Activated gamma-delta T cell treated with Interleukin-2 at 50 U/mL for 16 hours (primary cell): ENCODE results near the gene SENP1.

Experiments used
- DNase-seq: peaks from one replicate; pipeline ENCODE4 v3.0.0-alpha.2; 2020

SENP1 gene

GRCh38 chr12:48033451-48033850 is 72.4 kb downstream of the SENP1 start:
- no peak for DNase-seq

GRCh38 chr12:48032597-48032996 is 73.3 kb downstream of the SENP1 start:
- DNase-seq, result no peak

DNA sequence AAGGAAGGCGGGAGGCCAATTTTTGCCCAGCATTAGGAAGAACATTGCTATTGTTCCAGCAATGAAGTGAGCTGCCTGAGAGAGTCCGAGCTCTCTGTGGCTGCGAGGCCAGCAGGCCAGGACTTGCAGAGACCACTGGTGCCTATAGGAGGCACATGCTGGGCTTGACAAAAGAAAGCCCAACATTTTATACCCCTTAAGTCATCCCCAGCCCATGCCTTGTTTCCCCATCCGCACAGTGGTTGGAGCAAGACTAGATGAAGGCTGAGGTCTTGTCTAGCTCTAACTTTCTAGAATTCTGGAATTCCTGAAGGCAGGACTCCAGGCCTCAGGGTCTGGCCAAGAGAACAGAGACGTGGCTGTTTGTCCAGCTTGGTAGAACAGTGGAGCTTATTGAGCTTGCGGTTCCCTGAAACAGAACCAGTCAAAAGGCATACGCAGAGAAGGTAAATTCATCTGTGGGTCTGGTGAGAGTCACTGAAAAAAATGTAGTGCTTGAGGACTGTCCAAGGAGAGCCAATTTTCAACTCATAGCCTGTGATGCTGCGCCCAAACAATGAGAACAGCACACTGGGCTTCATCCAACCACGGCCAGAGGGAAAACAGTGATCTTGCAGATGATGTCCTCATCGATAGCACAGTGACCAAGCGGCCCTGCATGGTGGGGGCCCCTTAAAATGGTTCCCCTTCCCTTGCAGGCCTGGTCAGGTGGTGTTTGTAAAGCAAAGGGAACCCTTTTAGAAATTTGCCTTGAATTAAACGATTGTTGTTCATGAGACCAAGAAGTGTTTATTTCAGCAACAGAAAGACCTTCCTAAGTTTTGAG is 74.5 kb downstream of the SENP1 start:
- DNase-seq, result no peak

DNA sequence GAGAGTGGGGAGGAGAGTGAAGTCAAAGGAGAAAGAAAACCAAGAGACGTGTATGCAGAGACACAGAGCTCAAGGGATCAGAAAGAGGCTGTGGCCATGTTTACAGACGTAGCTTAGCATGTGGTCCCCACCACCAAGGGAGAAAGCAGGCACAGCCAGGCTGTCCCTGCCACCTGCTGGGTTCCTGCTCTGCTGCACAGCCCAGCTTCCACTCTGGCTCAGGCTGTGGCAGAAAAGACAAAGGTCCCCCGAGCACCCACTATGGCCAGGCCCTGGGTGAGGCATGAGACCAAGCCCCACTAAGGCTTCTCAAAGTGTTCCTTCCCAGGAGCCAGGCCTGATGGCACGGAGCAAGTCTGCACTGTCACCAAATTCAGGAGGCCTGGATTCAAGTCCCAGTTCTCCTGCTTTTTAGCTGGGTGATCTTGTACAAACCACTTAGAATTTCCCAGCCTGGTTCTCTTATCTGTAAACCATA is 75.7 kb downstream of the SENP1 start:
- no peak for DNase-seq

DNA sequence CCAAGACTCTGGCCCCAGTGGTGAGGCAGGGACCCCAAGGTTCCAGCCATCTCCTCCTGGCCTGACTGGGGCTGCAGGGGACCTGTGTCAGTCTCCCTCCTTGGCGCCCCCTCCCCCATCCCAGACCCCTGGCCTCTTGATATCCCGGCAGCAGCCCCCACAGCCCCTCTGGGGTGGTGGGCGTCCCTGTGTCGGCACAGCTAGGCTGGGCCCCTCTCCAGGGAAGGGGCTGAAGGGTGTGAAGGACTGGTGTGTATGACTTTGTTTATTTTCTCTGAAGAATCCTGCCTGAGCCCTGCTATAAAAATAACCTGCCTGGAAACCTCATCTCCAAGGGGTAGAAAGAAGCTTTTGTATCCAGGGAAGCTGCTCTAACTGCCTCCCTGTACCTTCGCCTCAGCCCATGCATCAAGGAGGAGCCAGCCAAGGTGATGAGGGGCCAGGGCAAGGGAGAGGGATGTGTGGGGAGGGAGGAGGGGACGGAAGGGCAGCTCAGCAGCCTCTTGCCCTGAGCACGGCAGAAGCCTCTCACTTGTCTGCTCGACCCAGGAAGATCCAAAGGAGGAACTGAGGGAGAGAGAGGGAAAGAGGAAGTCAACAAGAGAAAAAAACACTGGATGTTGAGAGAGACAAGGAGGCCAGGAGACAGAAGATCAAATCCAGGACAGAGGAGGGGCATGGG is 76.2 kb downstream of the SENP1 start:
- no peak for DNase-seq

GRCh38 chr12:48028541-48029431 is 77.1 kb downstream of the SENP1 start:
- DNase-seq, result no peak

DNA sequence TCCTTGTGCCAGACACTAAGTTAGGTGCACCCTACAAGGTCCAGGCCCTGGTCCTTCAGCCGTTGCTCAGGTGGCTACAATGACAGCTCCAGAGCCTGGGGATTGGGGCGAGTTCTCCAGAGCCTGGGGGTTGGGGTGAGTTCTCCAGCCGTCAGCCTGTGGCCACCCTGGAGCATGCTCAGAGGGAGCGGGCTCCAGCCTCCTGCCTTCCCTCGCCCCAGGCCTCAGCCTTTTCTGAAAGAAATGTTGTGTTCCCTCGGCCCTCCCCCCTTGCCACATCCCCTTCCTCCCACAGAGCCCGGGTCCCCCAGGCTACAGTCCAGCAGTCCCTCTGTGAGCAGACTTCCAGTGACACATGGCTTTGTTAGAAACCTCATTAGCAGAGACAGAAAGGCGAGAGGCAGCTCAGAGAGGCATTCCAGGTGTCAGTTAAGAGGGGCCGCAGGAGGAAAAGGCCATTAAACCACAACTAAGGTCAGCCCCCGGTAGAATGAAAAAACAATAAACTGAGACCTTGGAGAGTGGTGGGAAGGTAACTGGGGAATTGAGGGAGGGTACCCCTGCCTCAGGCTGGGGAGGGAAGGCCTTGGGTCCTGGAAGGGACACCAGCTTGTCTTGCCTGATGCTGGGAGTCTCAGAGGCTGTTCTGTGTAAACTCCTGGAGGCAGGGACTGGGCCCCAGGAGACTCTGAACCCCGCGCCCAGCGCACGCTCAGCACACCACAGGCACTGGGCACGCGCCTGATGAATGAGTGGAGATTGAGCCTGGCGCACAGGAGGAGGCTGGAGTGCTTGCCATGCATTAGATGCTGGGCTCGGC is 78.5 kb downstream of the SENP1 start:
- no peak for DNase-seq

DNA sequence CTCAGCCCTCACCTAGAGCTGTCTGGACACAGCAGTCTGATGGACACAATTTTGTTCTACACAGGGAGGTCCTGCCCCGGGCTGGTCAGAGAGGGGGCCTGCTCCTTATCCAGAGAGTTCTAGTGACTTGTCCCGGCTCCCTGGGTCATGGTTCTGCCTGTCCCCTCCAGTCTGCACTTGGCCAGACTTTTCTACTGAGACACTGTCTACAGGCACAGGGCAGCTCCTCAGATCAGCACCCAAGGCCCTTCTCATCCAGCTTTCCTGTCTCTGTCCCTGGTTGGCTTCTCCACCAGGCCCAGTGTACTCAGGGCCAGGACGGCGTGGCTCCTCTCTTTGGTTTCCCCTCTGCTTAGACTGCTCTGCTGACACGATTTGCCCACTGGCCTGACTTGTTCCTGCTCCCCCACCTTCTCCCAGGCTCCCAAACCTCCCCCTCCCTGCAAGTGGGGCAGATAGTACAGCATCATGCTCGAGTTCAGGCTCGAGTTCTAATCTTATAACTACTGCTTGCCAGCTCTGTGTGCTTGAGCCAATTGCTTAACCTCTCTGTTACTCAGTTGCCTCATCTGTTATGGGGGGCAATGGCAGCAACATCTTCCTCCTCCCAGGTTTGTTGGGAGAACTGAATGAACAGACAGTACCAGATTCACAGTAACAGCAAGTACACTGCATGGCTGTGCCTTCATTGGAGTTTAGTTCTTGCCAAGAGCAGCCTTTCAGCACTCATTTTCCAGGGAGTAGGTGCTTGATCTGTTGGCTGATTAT is 79.6 kb downstream of the SENP1 start:
- no peak for DNase-seq

GRCh38 chr12:48025281-48025680 is 80.6 kb downstream of the SENP1 start:
- no peak for DNase-seq

GRCh38 chr12:48024735-48025134 is 81.1 kb downstream of the SENP1 start:
- no peak for DNase-seq

DNA sequence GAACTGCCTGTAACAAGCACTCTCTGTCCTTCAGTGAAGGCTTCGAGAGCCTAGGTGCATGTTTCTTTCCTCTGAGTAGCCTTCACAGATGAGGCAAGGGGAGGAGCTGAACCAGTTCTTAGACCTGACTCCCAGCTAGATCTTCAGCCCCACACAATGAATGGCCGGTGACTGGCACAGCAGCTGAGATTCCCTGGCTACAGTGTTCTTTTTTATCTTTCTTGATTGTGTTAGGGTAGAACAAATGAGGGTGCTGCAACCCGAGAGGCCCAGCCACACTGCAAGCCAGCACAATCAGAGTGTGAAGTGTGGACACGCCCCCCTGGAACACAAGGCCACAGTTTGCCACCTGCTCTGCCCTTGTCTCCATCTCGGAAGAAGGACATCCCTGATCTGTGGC is 82.5 kb downstream of the SENP1 start:
- DNase-seq, result no peak

DNA sequence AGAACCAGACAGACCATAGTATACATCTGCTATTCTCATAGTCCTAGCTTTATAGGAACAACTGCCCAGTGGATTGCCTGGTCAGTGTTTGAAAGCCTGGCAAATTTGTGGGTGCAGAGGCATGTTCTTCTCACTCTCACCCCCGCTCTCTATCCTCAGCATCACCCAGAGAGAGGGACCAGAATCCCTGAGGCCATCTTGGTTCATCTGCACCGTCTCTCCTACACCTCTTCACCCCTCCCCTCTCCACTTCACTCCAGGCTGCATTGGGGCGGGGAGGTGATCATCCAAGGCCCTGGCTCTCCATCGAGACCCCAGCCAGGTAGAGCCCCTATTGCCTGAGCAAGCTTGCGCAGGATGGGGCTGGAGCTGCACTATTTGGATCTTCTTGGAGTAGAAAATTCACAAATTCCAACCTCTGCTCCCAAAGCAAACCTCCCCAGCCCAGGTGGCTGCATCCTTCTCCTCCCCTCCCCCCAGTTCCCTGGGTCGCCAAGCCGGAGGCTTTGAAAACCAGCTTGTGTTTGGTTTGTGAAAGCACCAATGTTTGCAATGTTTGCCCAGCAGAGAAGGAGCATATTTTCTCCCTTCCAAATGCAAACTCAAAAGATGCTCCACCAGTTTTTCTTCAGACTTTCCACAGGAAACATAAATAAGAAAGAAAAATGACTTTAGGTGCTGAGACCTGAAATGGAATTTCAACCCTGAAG is 83.0 kb downstream of the SENP1 start:
- no peak for DNase-seq

DNA sequence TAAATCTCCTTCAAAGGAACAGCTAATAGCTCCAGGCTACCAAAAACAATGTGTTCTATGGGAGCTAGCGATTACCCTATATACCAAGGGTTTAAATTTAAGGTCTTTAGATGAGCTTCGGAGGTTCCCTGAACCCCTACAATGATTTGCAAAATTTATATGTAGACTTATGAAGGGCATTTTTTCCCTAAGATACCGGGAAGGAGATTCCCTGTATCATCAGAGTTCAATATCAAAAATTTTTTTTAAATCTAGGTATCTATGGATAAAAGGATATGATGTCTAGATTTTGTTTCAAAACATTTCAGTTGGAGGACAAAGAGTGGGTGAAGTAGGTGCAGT is 83.7 kb downstream of the SENP1 start:
- no peak for DNase-seq

DNA sequence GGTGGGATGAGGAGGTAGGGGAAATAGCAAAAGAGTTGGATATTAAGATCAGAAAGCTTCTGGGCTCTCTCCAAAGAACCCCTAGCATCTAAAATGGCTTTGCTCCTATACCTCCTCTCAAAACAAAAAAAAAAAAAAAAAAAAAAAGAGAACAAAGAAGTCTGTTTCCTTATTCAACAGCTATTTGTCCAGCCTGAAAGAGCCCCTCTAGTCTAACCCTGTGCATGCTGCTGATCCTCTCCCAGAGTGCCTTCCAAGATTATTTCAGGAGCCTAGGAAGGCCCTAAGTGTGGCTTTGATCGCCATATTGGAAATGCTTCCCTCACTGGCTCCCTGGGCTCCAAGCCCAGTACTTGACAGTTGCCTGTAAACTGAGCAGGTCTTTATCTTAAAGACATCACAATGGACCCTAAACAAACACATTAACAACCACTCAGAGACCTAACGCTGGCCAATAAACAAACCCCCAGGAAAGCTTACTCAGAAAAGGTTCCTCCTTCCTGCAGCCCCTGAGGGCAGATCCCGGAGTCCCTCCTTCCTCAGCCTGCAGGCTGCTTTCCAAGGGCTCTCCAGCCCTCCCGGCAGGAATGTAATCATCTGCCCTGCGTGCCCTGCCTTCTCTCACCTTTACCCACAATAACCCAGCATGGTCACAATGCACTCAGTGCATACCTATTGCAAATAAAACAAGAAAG is 84.2 kb downstream of the SENP1 start:
- DNase-seq, result no peak

GRCh38 chr12:48019639-48020265 is 86.1 kb downstream of the SENP1 start:
- no peak for DNase-seq

- DNase-seq, result no peak
Observed at GRCh38 chr12:48018618-48018995, 87.3 kb downstream of the SENP1 start.

GRCh38 chr12:48017921-48018617 is 87.8 kb downstream of the SENP1 start:
- DNase-seq, result no peak

DNA sequence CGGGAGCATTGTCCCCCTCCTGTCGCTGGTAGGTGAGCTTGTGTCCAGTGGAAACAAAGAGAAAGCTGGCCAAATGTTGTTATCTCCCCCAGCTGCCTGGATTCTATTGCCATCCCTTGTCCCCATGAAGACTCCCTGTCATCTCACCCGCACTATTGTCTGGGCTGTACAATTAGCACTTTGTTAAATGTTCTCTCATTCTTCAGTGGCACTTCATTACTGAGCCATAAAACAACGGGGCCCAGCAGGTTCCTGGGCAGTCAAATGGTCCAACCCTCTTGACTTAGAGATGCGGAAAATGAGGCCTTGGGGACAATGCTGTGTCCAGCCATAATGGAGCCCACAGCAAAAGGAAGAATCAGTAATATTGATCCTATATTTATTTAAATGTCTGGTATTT is 88.4 kb downstream of the SENP1 start:
- no peak for DNase-seq

GRCh38 chr12:48016373-48017020 is 89.4 kb downstream of the SENP1 start:
- no peak for DNase-seq
